Chondrocyte (in vitro differentiated cells): ENCODE measurements around the gene PHLPP1. TPM values are rescaled to one million over a fixed set of nuclear protein-coding genes. Genes with fewer than 3 reads are reported as not detected.
A peak's percentile ranks its signal among the peaks of the same experiment; 100 is the strongest.

Source experiments
- DNase-seq: peaks from one replicate; pipeline ENCODE4 v3.0.0; 2021; ENCODE audit warnings: mixed read lengths, low spot score
- H3K27ac Mint-ChIP-seq: one replicate; pipeline ENCODE4 v1.8.0; 2021; ENCODE audit warnings: mild to moderate bottlenecking, moderate library complexity, mixed read lengths; ENCODE audit not compliant: unreplicated experiment
- H3K27me3 Mint-ChIP-seq: 2 replicates; pipeline ENCODE4 v1.8.0; 2021; ENCODE audit warnings: low read depth, mixed read lengths
- H3K36me3 Mint-ChIP-seq: 2 replicates; pipeline ENCODE4 v1.8.0; 2021; ENCODE audit warnings: low read depth, mixed read lengths
- H3K4me1 Mint-ChIP-seq: 2 replicates; pipeline ENCODE4 v1.8.0; 2021; ENCODE audit warnings: low read depth, mild to moderate bottlenecking, mixed read lengths
- H3K4me3 Mint-ChIP-seq: one replicate; pipeline ENCODE4 v1.8.0; 2021; ENCODE audit warnings: mild to moderate bottlenecking, moderate library complexity, mixed read lengths; ENCODE audit not compliant: unreplicated experiment
- H3K9me3 Mint-ChIP-seq: 2 replicates; pipeline ENCODE4 v1.8.0; 2021; ENCODE audit warnings: low read depth, mixed read lengths
- CTCF ChIP-seq: fragments of 200-600 bp; sonication (generic); IDR thresholded peaks from 2 replicates; pipeline ENCODE4 v1.5.0; 2021; ENCODE audit warnings: antibody characterized with exemption, mild to moderate bottlenecking, moderate library complexity
- total RNA-seq: library from RNA; stranded (reverse); gene quantifications from 3 replicates; pipeline ENCODE4 v1.2.1, GENCODE V29; 2021

PHLPP1 gene
- total RNA-seq, 1 donor from 2014 or later: 10.4 TPM

- Mint-ChIP-seq H3K36me3 (no peaks in the 10 kb centered on the region), H3K4me3 (peak overlapping the region; percentile 77), H3K9me3 (no peaks in the 10 kb centered on the region), H3K27ac (peak overlapping the region; percentile 89), H3K27me3 (no peaks in the 10 kb centered on the region), H3K4me1 (peaks cover 60% of the 10 kb centered on the region)
- no peak for DNase-seq
- TF ChIP-seq CTCF: no peak
Measured at GRCh38 chr18:62717169-62717924, 2.0 kb downstream of the PHLPP1 start.

- H3K4me1 Mint-ChIP-seq: peaks cover 68% of the 10 kb centered on the region
- TF ChIP-seq CTCF: no peak
- H3K36me3 Mint-ChIP-seq: no peaks in the 10 kb centered on the region
- H3K27me3 Mint-ChIP-seq: no peaks in the 10 kb centered on the region
- H3K27ac Mint-ChIP-seq: peak overlapping the region; percentile 89
- DNase-seq: no peak
- H3K4me3 Mint-ChIP-seq: peak overlapping the region; percentile 77
- H3K9me3 Mint-ChIP-seq: no peaks in the 10 kb centered on the region
Measured at GRCh38 chr18:62717925-62718800, 2.8 kb downstream of the PHLPP1 start.

- H3K36me3 Mint-ChIP-seq: no peaks in the 10 kb centered on the region
- peak overlapping the region; percentile 77 for H3K4me3 Mint-ChIP-seq
- no peaks in the 10 kb centered on the region for H3K9me3 Mint-ChIP-seq
- no peak for TF ChIP-seq CTCF
- H3K27me3 Mint-ChIP-seq: no peaks in the 10 kb centered on the region
- peak overlapping the region; percentile 46 for H3K27ac Mint-ChIP-seq
- no peak for DNase-seq
- peaks cover 76% of the 10 kb centered on the region for H3K4me1 Mint-ChIP-seq
Measured at GRCh38 chr18:62720048-62720447, 4.7 kb downstream of the PHLPP1 start.

GRCh38 chr18:62720766-62721613 is 5.6 kb downstream of the PHLPP1 start:
- DNase-seq: no peak
- H3K36me3 Mint-ChIP-seq: no peaks in the 10 kb centered on the region
- H3K4me1 Mint-ChIP-seq: peaks cover 78% of the 10 kb centered on the region
- TF ChIP-seq CTCF: no peak
- no peaks in the 10 kb centered on the region for H3K9me3 Mint-ChIP-seq
- peak overlapping the region; percentile 97 for H3K27ac Mint-ChIP-seq
- peak overlapping the region; percentile 64 for H3K4me3 Mint-ChIP-seq
- H3K27me3 Mint-ChIP-seq: no peaks in the 10 kb centered on the region
